Measurements from ENCODE around the gene KLHL11. TPM values are rescaled to one million over a fixed set of nuclear protein-coding genes. Genes with fewer than 3 reads are reported as not detected.

Gene KLHL11
- total and polyA plus RNA-seq, 10 donors: 0.17 to 25.2 (median 11.0) TPM

- 68 to 82% (median 79%) methylated on average over 1 of the region's 1 CpG for WGBS, 5 donors
- H3K27ac ChIP-seq: no peak overlapping the region
- H3K4me1 ChIP-seq: peaks cover 10 to 44% (median 26%) of the 10 kb centered on the region in 6 donors
- no peak for DNase-seq
- intact Hi-C loops (cut with DNase I; ENCODE audit: low total_unique reads): no loop called here
- H3K27me3 ChIP-seq (replicated peaks in 1 of 7): no peaks in the 10 kb centered on the region
- peaks cover 0 to 65% (median 57%) of the 10 kb centered on the region in 6 donors for H3K36me3 ChIP-seq
- TF ChIP-seq POLR2AphosphoS5 (IDR thresholded peaks at IDR 0.05) (no peak), CTCF (IDR thresholded peaks at IDR 0.05 in 8 of 11, conservative IDR thresholded peaks at IDR 0.05 in 3 of 11) (no peak), POLR2A (IDR thresholded peaks at IDR 0.05) (no peak)
- H3K4me3 ChIP-seq: no peak overlapping the region
- H3K9me3 ChIP-seq: no peaks in the 10 kb centered on the region
Observed at GRCh38 chr17:41912925-41913324, 47.7 kb upstream of the KLHL11 start.

DNA sequence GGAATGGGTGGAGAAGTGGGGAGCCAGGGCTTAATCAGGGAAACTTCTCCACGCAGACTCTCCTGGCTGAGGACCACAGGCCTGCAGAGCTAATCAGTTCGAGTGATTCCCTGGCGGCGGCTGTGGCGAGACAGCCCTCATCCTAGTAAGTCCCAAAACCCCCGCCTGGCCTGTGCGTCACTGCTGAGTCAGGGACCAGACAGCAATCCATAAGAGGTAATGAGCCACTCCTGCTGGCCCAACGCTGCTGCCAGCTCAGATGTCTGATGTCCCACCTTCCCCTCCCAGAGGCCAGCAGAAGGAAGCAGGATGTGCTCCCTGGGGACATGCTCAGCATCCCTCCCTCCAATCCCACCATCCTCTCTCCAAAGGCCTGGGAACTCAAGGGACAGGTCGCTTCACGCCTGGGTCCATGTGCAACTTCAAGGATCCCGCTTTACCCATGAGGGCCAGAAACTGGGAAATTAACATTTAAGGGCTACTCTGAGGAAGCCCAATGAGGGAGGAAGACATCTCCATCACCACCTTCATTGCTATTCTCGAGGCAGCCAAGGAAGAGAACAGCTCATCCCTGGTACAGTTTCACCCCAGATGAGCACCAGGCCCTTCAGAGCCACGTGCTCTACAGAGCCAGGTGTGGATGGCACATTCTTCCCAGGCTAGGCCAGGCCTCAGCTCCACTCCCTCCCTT is 45.6 kb upstream of the KLHL11 start:
- peak in 1 of 3 donors; percentile 10 for TF ChIP-seq POLR2AphosphoS5 (IDR thresholded peaks at IDR 0.05)
- no peak for TF ChIP-seq CTCF (IDR thresholded peaks at IDR 0.05 in 8 of 11, conservative IDR thresholded peaks at IDR 0.05 in 3 of 11)
- no peak for TF ChIP-seq POLR2A (IDR thresholded peaks at IDR 0.05)
- no peak overlapping the region for H3K4me3 ChIP-seq
- no peak for DNase-seq
- 84 to 97% (median 95%) methylated on average over 13 of the region's 13 CpGs for WGBS, 5 donors
- no peaks in the 10 kb centered on the region for H3K27me3 ChIP-seq (replicated peaks in 1 of 7)
- peaks cover 0 to 86% (median 76%) of the 10 kb centered on the region in 6 donors for H3K36me3 ChIP-seq
- intact Hi-C loops (cut with DNase I; ENCODE audit: low total_unique reads): no loop called here
- H3K27ac ChIP-seq: no peak overlapping the region
- H3K4me1 ChIP-seq: peaks cover 0 to 28% (median 13%) of the 10 kb centered on the region in 6 donors
- H3K9me3 ChIP-seq: no peaks in the 10 kb centered on the region

DNA sequence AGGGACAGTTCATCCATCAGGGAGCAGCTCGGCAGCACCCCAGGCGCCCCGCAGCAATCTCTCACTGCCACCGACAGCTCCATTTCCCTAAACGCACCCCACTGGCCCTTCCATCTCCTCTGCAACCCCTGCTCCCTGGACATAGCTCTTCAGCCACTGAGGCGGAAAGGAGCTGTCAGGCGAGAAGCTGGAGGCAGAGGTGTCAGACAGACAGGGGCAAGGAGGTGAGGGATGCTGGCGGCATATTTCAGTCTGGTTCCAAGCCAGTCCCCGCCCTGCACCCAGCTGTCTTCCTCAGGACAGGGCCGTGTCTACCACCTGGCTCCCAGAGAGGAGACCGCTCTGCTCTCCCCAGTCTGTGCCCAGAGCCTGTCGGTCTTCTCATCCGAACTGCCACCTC is 43.9 kb upstream of the KLHL11 start:
- no peak overlapping the region for H3K4me3 ChIP-seq
- H3K9me3 ChIP-seq: no peaks in the 10 kb centered on the region
- no peak overlapping the region for H3K27ac ChIP-seq
- peaks cover 0 to 100% (median 92%) of the 10 kb centered on the region in 6 donors for H3K36me3 ChIP-seq
- intact Hi-C loops (cut with DNase I; ENCODE audit: low total_unique reads): no loop called here
- peaks cover 0 to 16% (median 5%) of the 10 kb centered on the region in 6 donors for H3K4me1 ChIP-seq
- TF ChIP-seq POLR2A (IDR thresholded peaks at IDR 0.05) (no peak), POLR2AphosphoS5 (IDR thresholded peaks at IDR 0.05) (no peak), CTCF (IDR thresholded peaks at IDR 0.05 in 8 of 11, conservative IDR thresholded peaks at IDR 0.05 in 3 of 11) (no peak)
- no peak for DNase-seq
- no peaks in the 10 kb centered on the region for H3K27me3 ChIP-seq (replicated peaks in 1 of 7)
- 94 to 98% (median 96%) methylated on average over 13 of the region's 13 CpGs for WGBS, 5 donors

- DNase-seq: no peak
- Histone ChIP-seq H3K27me3 (replicated peaks in 1 of 7) (no peaks in the 10 kb centered on the region), H3K27ac (peak overlapping the region in 5 of 8 donors; percentile 18 to 69 (median 55)), H3K4me1 (peaks cover 0 to 9% (median 2%) of the 10 kb centered on the region in 6 donors), H3K4me3 (no peak overlapping the region), H3K36me3 (peaks cover 2 to 100% (median 92%) of the 10 kb centered on the region in 6 donors), H3K9me3 (no peaks in the 10 kb centered on the region)
- 88 to 96% (median 90%) methylated on average over 14 of the region's 14 CpGs for WGBS, 5 donors
- intact Hi-C loops (cut with DNase I; ENCODE audit: low total_unique reads): no loop called here
- TF ChIP-seq CTCF (IDR thresholded peaks at IDR 0.05 in 8 of 11, conservative IDR thresholded peaks at IDR 0.05 in 3 of 11) (no peak), POLR2AphosphoS5 (IDR thresholded peaks at IDR 0.05) (peak in 1 of 3 donors; percentile 4)
Observed at GRCh38 chr17:41907633-41908539, 42.7 kb upstream of the KLHL11 start.

Data from spleen (tissue), 11 donors.